GM19035 (cell line): ENCODE data around the gene CEND1.
A peak's percentile ranks its signal among the peaks of the same experiment; 100 is the strongest.
"Not testable (repeated sequence)": the region's sequence is repeated elsewhere in the genome, so short reads cannot be mapped to it uniquely, and the experiment has no call there.

Experiments used
- ATAC-seq: cut with Tn5 transposase; IDR thresholded peaks from one replicate; pipeline ENCODE4 v1.9.1; 2021; ENCODE audit not compliant: unreplicated experiment

The CEND1 gene

GRCh38 chr11:765025-765801, 24.7 kb downstream of the CEND1 start:
- ATAC-seq = no peak

GRCh38 chr11:764322-765024, 25.4 kb downstream of the CEND1 start:
- no peak for ATAC-seq

GRCh38 chr11:763549-764321, 26.2 kb downstream of the CEND1 start:
- ATAC-seq = no peak

- ATAC-seq = no peak
Observed at GRCh38 chr11:763073-763463, 26.8 kb downstream of the CEND1 start.

GRCh38 chr11:762421-763072, 27.3 kb downstream of the CEND1 start:
- ATAC-seq = no peak

GRCh38 chr11:761526-762108, 28.3 kb downstream of the CEND1 start:
- no peak for ATAC-seq

GRCh38 chr11:760236-760635, 29.7 kb downstream of the CEND1 start:
- no peak for ATAC-seq

- ATAC-seq = no peak
Observed at GRCh38 chr11:749731-750130, 40.2 kb downstream of the CEND1 start.

- peak; percentile 3 for ATAC-seq
Observed at GRCh38 chr11:748007-748359, 41.9 kb downstream of the CEND1 start.

- ATAC-seq = peak; percentile 92
Observed at GRCh38 chr11:747158-748006, 42.5 kb downstream of the CEND1 start, which contains the start of gene TALDO1. TALDO1 (plus strand) TSS chr11:747464; CDS start chr11:747482, 18 bp downstream.

- ATAC-seq = peak; percentile 44
Observed at GRCh38 chr11:746289-747157, 43.4 kb downstream of the CEND1 start.

- no peak for ATAC-seq
Observed at GRCh38 chr11:745428-745827, 44.5 kb downstream of the CEND1 start.

- ATAC-seq = no peak
Observed at GRCh38 chr11:742571-743201, 47.2 kb downstream of the CEND1 start.

- ATAC-seq = no peak
Observed at GRCh38 chr11:742156-742546, 47.7 kb downstream of the CEND1 start.

- not testable (repeated sequence) for ATAC-seq
Observed at GRCh38 chr11:737899-738298, 52.0 kb downstream of the CEND1 start.

- no peak for ATAC-seq
Observed at GRCh38 chr11:737366-737765, 52.5 kb downstream of the CEND1 start.
